ENCODE measurements around the gene WNT3.

The WNT3 gene

GRCh38 chr17:46822388-46822921 is 4.0 kb upstream of the WNT3 start:
- Histone ChIP-seq H3K4me3 (ENCODE audit: severe bottlenecking) (no peak overlapping the region), H3K4me1 (ENCODE audit: insufficient read depth, poor library complexity, severe bottlenecking) (no peaks in the 10 kb centered on the region), H3K36me3 (ENCODE audit: low read depth) (no peaks in the 10 kb centered on the region), H3K27ac (ENCODE audit: poor library complexity, severe bottlenecking) (no peak overlapping the region), H3K27me3 (ENCODE audit: insufficient read depth, poor library complexity, severe bottlenecking) (peaks cover 23% of the 10 kb centered on the region), H3K9me3 (ENCODE audit: severe bottlenecking) (no peaks in the 10 kb centered on the region)
- ATAC-seq (ENCODE audit: low read depth) (peak; percentile 17; the same call in 1 of the 3 replicates), DNase-seq (ENCODE audit: low spot score) (no peak)
- TF ChIP-seq CTCF (IDR thresholded peaks at IDR 0.05; ENCODE audit: poor library complexity, severe bottlenecking) = peak; percentile 71

GRCh38 chr17:46821482-46822387 is 3.2 kb upstream of the WNT3 start:
- DNase-seq (ENCODE audit: low spot score) (no peak), ATAC-seq (ENCODE audit: low read depth) (peak; percentile 6; the same call in 1 of the 3 replicates)
- no peak overlapping the region for H3K4me3 ChIP-seq (ENCODE audit: severe bottlenecking)
- H3K36me3 ChIP-seq (ENCODE audit: low read depth) = no peaks in the 10 kb centered on the region
- H3K27me3 ChIP-seq (ENCODE audit: insufficient read depth, poor library complexity, severe bottlenecking) = peaks cover 26% of the 10 kb centered on the region
- no peaks in the 10 kb centered on the region for H3K9me3 ChIP-seq (ENCODE audit: severe bottlenecking)
- H3K4me1 ChIP-seq (ENCODE audit: insufficient read depth, poor library complexity, severe bottlenecking) = no peaks in the 10 kb centered on the region
- no peak for TF ChIP-seq CTCF (IDR thresholded peaks at IDR 0.05; ENCODE audit: poor library complexity, severe bottlenecking)
- H3K27ac ChIP-seq (ENCODE audit: poor library complexity, severe bottlenecking) = no peak overlapping the region

GRCh38 chr17:46820592-46821450 is 2.3 kb upstream of the WNT3 start:
- H3K27ac ChIP-seq (ENCODE audit: poor library complexity, severe bottlenecking) = no peak overlapping the region
- ATAC-seq (ENCODE audit: low read depth) (no peak; the same call in 2 of the 3 replicates), DNase-seq (ENCODE audit: low spot score) (no peak)
- no peak for TF ChIP-seq CTCF (IDR thresholded peaks at IDR 0.05; ENCODE audit: poor library complexity, severe bottlenecking)
- H3K4me3 ChIP-seq (ENCODE audit: severe bottlenecking) = no peak overlapping the region
- H3K4me1 ChIP-seq (ENCODE audit: insufficient read depth, poor library complexity, severe bottlenecking) = no peaks in the 10 kb centered on the region
- no peaks in the 10 kb centered on the region for H3K36me3 ChIP-seq (ENCODE audit: low read depth)
- no peaks in the 10 kb centered on the region for H3K9me3 ChIP-seq (ENCODE audit: severe bottlenecking)
- peaks cover 26% of the 10 kb centered on the region for H3K27me3 ChIP-seq (ENCODE audit: insufficient read depth, poor library complexity, severe bottlenecking)

- TF ChIP-seq CTCF (IDR thresholded peaks at IDR 0.05; ENCODE audit: poor library complexity, severe bottlenecking) = no peak
- Histone ChIP-seq H3K4me3 (ENCODE audit: severe bottlenecking) (no peak overlapping the region), H3K27me3 (ENCODE audit: insufficient read depth, poor library complexity, severe bottlenecking) (peaks cover 26% of the 10 kb centered on the region), H3K4me1 (ENCODE audit: insufficient read depth, poor library complexity, severe bottlenecking) (no peaks in the 10 kb centered on the region), H3K36me3 (ENCODE audit: low read depth) (no peaks in the 10 kb centered on the region), H3K27ac (ENCODE audit: poor library complexity, severe bottlenecking) (no peak overlapping the region), H3K9me3 (ENCODE audit: severe bottlenecking) (no peaks in the 10 kb centered on the region)
- ATAC-seq (ENCODE audit: low read depth) (no peak), DNase-seq (ENCODE audit: low spot score) (no peak)
Measured at GRCh38 chr17:46819906-46820351, 1.4 kb upstream of the WNT3 start.

Measured in RWPE2 (cell line).